Stimulated activated CD4-positive, alpha-beta T cell treated with anti-CD3 and anti-CD28 coated beads, TNF-alpha, amount 100 ng/mL, for 1 hour (primary cell): ENCODE data around the gene SLCO3A1.

ENCODE experiments used
- DNase-seq, 3 donors: peaks; one replicate each; pipeline ENCODE4 v3.0.0-alpha.2; 2020; ENCODE audit warnings: low read depth in 3 of 3, low spot score in 1 of 3

The SLCO3A1 gene

DNA sequence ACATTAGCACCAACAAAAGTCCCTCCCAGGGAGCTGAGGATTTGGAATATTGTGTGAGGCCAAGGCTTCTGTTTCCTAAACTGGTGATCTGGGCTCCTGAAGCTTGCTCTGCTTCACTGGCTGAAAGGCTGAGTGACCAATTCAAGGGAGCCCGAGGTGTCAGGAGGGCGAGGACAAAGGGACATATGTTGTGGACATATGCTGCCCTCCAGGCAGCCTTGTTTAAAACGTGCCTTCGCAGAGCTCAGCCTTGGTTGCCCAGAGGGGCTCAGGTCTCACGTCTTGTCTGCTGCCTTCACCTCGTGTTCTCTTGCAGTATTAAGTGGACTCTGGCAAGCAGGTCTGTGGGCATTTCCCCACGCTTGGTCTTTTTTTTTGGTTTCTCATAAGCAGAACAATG lies 7.0 kb downstream of the SLCO3A1 start:
- no peak for DNase-seq

DNA sequence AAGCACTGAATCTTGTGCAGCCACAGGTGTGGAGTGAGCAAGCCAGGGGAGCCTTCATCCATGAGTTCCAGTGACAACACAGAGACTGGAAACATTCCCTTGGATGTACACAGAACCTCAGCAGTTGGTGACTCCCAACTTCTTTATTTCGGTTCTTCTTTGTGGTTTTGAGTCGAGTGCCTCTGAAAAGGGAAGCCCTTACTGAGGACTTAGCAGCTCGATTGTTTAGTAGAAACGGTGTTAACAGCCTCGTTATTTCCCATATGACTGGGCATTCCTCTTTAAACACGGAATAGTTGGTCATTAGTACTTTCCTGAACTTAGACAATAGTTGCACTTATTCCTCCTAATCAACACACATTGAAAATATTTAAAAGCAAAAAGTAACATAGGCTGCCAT lies 7.7 kb downstream of the SLCO3A1 start:
- no peak for DNase-seq

GRCh38 chr15:91862891-91863504 lies 9.5 kb downstream of the SLCO3A1 start:
- no peak for DNase-seq

DNA sequence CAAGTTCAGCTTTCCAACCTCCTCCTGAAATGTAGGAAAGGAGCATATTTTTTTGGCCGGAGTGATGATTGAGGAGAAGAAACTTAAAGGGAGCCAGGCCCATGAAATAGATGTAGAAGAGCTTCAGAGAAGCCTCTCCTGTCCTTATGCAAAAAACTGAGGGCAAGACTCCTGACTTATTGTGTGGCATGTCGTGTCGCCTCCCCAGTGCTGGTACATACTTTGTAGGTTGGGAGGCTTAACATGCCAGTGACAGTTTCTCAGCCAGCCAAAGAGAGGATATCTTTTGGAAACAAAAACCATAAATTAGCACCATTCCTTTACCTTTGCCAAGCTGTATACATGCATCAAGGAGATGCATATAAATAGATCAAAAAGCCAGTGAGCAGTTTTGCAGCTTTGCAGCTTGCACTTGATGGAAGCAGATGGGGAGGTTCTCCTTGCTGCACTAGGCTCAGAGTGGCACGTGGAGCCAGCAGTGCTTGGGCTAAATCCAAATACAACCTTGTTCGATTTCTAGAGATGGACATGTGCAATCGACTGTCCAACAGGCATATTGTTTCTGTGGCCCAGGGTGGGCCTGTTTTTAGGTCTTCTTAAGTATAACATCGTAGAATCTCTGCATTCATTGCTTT lies 10.2 kb downstream of the SLCO3A1 start:
- no peak for DNase-seq

GRCh38 chr15:91864664-91865063 lies 11.2 kb downstream of the SLCO3A1 start:
- no peak for DNase-seq

GRCh38 chr15:91865486-91865885 lies 12.0 kb downstream of the SLCO3A1 start:
- DNase-seq: no peak

- DNase-seq: no peak
Measured at GRCh38 chr15:91865950-91866349, 12.4 kb downstream of the SLCO3A1 start.

- no peak for DNase-seq
Measured at GRCh38 chr15:91866371-91866905, 12.9 kb downstream of the SLCO3A1 start.

DNA sequence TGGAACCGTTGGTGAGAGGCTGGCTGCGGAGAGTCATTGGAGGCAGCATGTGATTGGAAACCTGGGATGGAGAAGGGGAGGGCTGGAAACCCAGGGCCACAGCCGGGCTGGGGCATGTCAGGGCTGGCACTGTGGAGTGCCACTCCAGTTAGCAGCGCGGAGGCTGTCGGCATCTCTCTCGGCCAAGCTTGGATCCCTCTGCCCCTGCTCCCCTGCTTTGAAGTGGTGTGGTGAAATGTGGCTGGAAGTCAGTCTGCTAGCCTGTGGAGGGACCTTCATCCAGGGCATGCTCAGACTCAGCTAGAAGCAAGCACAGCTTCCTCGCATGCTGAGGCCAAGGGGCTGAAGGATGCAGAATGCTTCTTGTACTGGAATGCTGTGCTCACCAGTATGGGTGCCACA lies 13.5 kb downstream of the SLCO3A1 start:
- no peak for DNase-seq

GRCh38 chr15:91867581-91868026 lies 14.1 kb downstream of the SLCO3A1 start:
- no peak for DNase-seq

DNA sequence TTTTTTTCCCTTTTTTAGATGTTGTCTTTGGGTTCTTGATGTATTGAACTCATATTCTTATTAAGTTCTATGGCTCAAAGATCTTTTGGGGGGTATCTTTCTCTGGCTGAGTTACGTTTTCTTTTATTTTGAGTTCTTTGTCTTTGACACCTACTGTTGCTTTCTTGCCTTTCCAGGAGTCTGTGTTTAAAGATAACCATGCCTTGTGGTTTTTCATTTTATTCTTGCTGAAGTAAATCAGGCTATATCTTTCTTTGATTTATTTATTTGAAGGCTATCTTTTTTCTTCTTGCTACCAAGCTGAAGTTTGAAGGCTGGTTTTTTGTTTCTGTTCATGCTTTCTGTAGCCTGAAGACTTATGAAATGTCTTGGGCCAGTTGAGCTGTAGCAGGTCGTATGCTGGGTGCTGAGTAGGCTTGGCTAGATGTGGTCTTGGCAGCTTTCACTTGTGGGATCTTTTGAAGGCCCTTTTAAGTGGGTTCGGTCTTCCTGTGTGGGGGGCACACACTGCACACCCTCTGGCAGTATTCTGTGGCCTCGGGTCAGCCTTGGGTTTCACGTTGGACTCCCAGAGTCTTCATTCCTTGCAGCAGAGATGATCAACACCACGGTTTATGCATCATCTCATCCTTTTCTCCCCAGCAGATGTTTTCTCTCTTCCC lies 17.5 kb downstream of the SLCO3A1 start:
- DNase-seq: no peak

DNA sequence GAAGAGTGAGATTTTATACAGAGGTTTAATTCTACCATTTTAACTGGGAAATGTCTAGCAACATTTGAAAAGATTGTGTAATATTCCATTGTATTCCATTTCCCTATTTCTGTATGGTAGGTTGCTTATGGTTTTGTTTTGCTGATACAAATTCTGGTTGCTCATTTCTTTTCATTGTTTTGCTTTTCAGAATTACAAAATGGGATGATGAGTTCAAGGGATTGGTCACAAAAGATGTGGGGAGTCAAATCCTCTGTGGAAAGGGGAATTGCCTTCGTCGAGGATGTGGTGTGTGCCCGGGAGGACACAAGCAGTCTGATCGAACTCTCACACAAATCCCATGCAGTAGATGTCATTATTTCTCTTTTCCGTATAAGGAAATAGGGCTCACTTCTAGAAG lies 18.3 kb downstream of the SLCO3A1 start:
- no peak for DNase-seq

- DNase-seq: no peak
Measured at GRCh38 chr15:91872356-91873137, 19.0 kb downstream of the SLCO3A1 start.

- DNase-seq: no peak
Measured at GRCh38 chr15:91873138-91873536, 19.6 kb downstream of the SLCO3A1 start.

DNA sequence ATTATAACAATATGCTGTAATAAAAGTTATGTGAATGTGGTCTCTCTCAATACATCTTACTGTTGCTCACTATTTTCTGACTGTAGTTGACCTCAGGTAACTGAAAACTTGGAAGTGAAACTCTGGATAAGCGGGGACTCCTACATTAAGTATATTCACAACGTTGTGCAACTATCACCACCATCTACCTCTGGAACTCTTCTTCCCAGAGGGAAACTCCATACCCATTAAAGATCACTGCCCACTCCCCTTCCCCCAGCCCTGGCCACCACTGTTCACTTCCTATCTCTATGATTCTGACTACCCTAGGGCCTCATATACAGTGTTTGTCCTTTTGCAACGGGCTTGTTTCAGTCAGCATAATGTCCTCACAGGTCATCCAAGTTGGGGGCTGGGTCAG lies 20.7 kb downstream of the SLCO3A1 start:
- DNase-seq: no peak

DNA sequence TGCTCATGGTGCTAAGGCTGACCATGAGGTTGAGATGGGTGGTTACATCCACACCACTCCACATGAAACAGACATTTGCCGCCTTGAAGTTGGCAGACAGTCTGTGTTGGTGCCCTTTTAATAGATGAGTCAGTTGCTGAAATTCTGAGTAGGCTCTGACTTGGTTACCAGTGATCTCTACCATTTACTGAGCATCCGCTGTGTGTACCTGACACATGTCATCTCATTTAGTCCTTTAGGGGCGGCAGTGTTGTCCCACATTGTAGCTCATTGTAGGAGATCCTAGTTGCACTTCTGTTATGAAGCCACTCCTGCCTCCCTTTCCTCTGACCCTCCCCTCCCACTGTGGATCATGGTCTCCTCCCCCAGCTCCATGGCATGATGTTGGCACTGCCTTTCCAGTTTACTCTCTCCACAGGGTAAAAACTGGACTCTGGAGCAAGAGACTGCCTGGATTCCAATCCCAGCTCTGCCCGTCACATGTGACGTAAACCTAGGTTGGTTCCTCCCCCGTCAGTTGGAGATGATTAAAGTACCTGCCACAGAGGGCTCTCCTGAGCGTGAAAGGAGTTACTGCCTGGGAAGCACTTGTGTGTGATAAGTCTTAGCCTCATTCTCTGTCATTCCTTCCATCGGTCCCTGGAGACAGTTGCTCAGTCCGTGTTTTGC lies 21.6 kb downstream of the SLCO3A1 start:
- DNase-seq: no peak

DNA sequence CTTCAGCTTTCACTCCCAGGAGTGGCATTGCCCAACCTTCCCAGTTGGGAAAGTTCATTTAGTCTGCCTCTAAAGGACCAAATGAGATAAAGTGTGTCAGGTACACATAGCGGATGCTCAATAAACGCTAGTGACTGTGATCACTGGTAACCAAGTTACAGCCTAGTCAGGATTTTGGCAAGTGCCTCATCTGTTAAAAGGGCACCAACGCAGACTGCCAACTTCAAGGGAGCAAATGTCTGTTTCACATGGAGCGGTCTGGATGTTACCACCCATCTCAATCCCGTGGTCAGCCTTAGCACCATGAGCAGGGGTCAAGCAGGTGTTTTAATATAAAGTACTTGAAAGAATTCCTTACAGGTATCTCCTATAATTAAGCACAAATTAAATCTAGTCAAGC lies 22.7 kb downstream of the SLCO3A1 start:
- no peak for DNase-seq

DNA sequence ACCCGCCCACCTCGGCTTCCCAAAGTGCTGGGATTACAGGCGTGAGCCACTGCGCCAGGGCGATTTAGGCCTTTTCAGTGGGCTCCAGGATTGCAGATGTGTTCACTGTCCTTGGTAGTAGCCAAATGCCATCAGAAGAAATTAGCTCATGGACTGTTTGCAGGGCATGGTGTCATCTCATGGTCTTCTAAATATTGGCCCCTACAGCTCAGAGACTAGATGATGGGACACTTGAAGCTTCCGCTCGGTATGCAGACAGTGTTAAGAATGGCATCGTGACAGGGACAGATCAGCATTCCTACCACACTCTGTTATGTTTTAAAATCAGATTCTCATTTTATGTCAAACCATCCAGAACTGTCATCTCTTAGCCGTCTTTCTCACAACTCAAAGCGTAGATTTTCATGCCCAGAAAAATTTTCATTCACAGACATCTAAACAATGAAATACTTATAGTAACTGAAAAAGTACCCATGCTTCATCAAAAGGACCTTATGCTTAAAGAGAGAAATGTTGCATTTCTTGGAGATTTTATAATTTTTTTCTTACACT lies 24.9 kb downstream of the SLCO3A1 start:
- DNase-seq: no peak

DNA sequence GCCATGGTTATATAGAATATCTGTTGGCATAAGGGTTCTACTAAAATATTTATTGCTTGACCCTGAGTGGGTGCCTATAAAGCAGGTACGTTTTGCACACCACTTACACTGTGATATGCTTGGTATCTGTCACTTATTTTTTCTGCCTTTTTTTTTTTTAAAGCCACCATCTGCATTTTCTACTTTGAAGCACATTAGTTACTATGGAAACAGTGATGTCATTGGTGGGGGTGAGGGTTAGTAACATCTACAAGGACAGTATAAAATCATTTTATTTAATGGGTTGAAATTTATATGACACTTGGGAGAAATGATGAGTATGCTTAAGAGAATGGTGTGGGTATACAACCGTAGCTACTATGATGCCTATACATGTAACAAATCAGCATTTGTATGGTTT lies 25.6 kb downstream of the SLCO3A1 start:
- no peak for DNase-seq

GRCh38 chr15:91880373-91880772 lies 26.9 kb downstream of the SLCO3A1 start:
- no peak for DNase-seq
